ENCODE results near the gene MST1.

DNA sequence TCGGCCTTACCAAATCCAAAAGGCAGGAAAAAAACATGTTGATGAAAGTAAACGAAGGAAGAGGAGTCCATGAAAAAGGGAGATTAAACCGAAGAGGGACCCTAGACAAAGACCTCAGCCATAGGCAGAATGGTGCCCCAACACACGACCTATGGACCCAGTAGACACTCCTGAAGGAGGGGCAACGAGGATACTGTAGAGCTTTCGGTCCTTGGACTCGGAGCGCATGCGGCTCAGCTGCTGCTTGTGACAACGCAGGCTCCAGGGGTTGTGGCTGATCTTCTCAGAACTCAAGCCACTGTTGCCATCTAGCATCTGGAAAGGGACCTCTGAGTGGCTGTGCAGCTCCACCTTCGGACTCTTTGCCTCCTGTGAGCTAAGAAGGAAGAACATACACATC, 43.3 kb upstream of the MST1 start:
- no peak for TF ChIP-seq MAX (IDR thresholded peaks at IDR 0.05)
- no peak for TF ChIP-seq ZBTB7A (IDR thresholded peaks at IDR 0.05; ENCODE audit: low read depth)
- no peak for TF ChIP-seq CEBPB (IDR thresholded peaks at IDR 0.05)
- no peak for TF ChIP-seq TCF12 (IDR thresholded peaks at IDR 0.05; ENCODE audit: low read depth)
- no peak for TF ChIP-seq EP300 (IDR thresholded peaks at IDR 0.05; ENCODE audit: borderline replicate concordance)
- TF ChIP-seq, protein P1, sequence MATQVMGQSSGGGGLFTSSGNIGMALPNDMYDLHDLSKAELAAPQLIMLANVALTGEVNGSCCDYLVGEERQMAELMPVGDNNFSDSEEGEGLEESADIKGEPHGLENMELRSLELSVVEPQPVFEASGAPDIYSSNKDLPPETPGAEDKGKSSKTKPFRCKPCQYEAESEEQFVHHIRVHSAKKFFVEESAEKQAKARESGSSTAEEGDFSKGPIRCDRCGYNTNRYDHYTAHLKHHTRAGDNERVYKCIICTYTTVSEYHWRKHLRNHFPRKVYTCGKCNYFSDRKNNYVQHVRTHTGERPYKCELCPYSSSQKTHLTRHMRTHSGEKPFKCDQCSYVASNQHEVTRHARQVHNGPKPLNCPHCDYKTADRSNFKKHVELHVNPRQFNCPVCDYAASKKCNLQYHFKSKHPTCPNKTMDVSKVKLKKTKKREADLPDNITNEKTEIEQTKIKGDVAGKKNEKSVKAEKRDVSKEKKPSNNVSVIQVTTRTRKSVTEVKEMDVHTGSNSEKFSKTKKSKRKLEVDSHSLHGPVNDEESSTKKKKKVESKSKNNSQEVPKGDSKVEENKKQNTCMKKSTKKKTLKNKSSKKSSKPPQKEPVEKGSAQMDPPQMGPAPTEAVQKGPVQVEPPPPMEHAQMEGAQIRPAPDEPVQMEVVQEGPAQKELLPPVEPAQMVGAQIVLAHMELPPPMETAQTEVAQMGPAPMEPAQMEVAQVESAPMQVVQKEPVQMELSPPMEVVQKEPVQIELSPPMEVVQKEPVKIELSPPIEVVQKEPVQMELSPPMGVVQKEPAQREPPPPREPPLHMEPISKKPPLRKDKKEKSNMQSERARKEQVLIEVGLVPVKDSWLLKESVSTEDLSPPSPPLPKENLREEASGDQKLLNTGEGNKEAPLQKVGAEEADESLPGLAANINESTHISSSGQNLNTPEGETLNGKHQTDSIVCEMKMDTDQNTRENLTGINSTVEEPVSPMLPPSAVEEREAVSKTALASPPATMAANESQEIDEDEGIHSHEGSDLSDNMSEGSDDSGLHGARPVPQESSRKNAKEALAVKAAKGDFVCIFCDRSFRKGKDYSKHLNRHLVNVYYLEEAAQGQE (IDR thresholded peaks at IDR 0.05; ENCODE audit: low read depth): no peak
- TF ChIP-seq, protein P2, sequence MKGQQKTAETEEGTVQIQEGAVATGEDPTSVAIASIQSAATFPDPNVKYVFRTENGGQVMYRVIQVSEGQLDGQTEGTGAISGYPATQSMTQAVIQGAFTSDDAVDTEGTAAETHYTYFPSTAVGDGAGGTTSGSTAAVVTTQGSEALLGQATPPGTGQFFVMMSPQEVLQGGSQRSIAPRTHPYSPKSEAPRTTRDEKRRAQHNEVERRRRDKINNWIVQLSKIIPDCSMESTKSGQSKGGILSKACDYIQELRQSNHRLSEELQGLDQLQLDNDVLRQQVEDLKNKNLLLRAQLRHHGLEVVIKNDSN (IDR thresholded peaks at IDR 0.05): no peak
- TF ChIP-seq EGR1 (IDR thresholded peaks at IDR 0.05): no peak
- TF ChIP-seq YY1 (IDR thresholded peaks at IDR 0.05; ENCODE audit: low read depth): no peak
- TF ChIP-seq RAD21 (IDR thresholded peaks at IDR 0.05; ENCODE audit: low read depth): no peak
- TF ChIP-seq NFIC (IDR thresholded peaks at IDR 0.05): no peak

All from Ishikawa (cell line).